GM12878 (cell line): Measurements from ENCODE around the gene HAGHL. TPM values are rescaled to one million over a fixed set of nuclear protein-coding genes. Genes with fewer than 3 reads are reported as not detected.

ENCODE experiments used
- BCL3 ChIP-seq: IDR thresholded peaks from 2 replicates; pipeline ENCODE4 v1.6.1; 2011; ENCODE audit warnings: borderline replicate concordance, low read depth, mild to moderate bottlenecking, moderate library complexity, low read length; ENCODE audit not compliant: insufficient read depth, poor library complexity, severe bottlenecking
- BCLAF1 ChIP-seq: fragments of 450-650 bp; IDR thresholded peaks from 2 replicates; pipeline ENCODE4 v1.6.1; 2017; ENCODE audit warnings: antibody characterized with exemption, mild to moderate bottlenecking, moderate library complexity
- CBX5 ChIP-seq: sonication (generic); IDR thresholded peaks from 2 replicates; pipeline ENCODE4 v1.6.1; 2016; ENCODE audit warnings: low read depth, moderate library complexity, mild to moderate bottlenecking, inconsistent platforms
- CEBPZ ChIP-seq: fragments of 150-350 bp; IDR thresholded peaks from 2 replicates; pipeline ENCODE4 v1.6.1; 2016; ENCODE audit warnings: low read depth, low read length
- CTCF ChIP-seq, 3 experiments: IDR thresholded peaks in 2 of 3; conservative IDR thresholded peaks in 1 of 3; 2 replicates each; pipeline ENCODE4 v1.5.1; 2011; ENCODE audit warnings: low read depth in 3 of 3, low read length in 3 of 3, mild to moderate bottlenecking in 3 of 3, control low read depth in 2 of 3, moderate library complexity in 2 of 3, inconsistent platforms in 1 of 3, mixed read lengths in 1 of 3; ENCODE audit not compliant: control insufficient read depth in 2 of 3, insufficient read depth in 1 of 3; ENCODE audit errors: extremely low read depth in 1 of 3
- GABPA ChIP-seq: IDR thresholded peaks from 2 replicates; pipeline ENCODE4 v1.6.1; 2014; ENCODE audit warnings: antibody characterized with exemption, low read depth, mild to moderate bottlenecking, inconsistent platforms
- GATAD2B ChIP-seq: fragments of 450-650 bp; conservative IDR thresholded peaks from 2 replicates; pipeline ENCODE4 v1.6.1; 2017; ENCODE audit warnings: low read depth, mild to moderate bottlenecking, moderate library complexity
- HDAC6 ChIP-seq: fragments of 200-600 bp; sonication (generic); IDR thresholded peaks from one replicate; pipeline ENCODE4 v1.8.0; 2017; ENCODE audit warnings: antibody characterized with exemption; ENCODE audit not compliant: unreplicated experiment
- IKZF1 ChIP-seq: fragments of 450-650 bp; conservative IDR thresholded peaks from 2 replicates; pipeline ENCODE4 v1.6.1; 2017; ENCODE audit warnings: antibody characterized with exemption, mild to moderate bottlenecking
- IRF3 ChIP-seq: fragments of 450-650 bp; IDR thresholded peaks from 2 replicates; pipeline ENCODE4 v1.6.1; 2014; ENCODE audit warnings: mild to moderate bottlenecking
- JUNB ChIP-seq: IDR thresholded peaks from 2 replicates; pipeline ENCODE4 v1.6.1; 2016; ENCODE audit warnings: antibody characterized with exemption, mild to moderate bottlenecking
- JUND ChIP-seq: IDR thresholded peaks from 2 replicates; pipeline ENCODE4 v1.6.1; 2012; ENCODE audit warnings: low read depth, mild to moderate bottlenecking, low read length, improper control_type of control experiment, moderate library complexity
- LARP7 ChIP-seq: fragments of 450-650 bp; IDR thresholded peaks from 2 replicates; pipeline ENCODE4 v1.6.1; 2017; ENCODE audit warnings: mild to moderate bottlenecking
- MEF2B ChIP-seq: fragments of 450-650 bp; IDR thresholded peaks from 2 replicates; pipeline ENCODE4 v1.6.1; 2018; ENCODE audit warnings: mild to moderate bottlenecking, moderate library complexity; ENCODE audit not compliant: partially characterized antibody, poor library complexity, severe bottlenecking
- NR2F1 ChIP-seq: fragments of 450-650 bp; conservative IDR thresholded peaks from 2 replicates; pipeline ENCODE4 v1.6.1; 2017; ENCODE audit warnings: mild to moderate bottlenecking
- RAD21 ChIP-seq: IDR thresholded peaks from 2 replicates; pipeline ENCODE4 v1.6.1; 2011; ENCODE audit warnings: mild to moderate bottlenecking, low read depth, low read length, moderate library complexity; ENCODE audit not compliant: insufficient read depth
- ZZZ3 ChIP-seq: IDR thresholded peaks from 2 replicates; pipeline ENCODE4 v1.6.1; 2011; ENCODE audit warnings: low read depth; ENCODE audit not compliant: control insufficient read depth, insufficient read length
- polyA plus RNA-seq, 11 experiments: library from polyadenylated mRNA; depleted of rRNA in 4 of 11; unstranded in 6 of 11; stranded (reverse) in 5 of 11; fragments of >200 nt; fragmentation: Nextera tagmentation in 4 of 11; fragmentation: Illumina TruSeq in 1 of 11; extraction: Ambion mirVana in 4 of 11; extraction: Trizol in 1 of 11; gene quantifications; 1 replicate in 1 of 11; 2 replicates in 10 of 11; pipeline versions ENCODE4 v1.2.1 to v1.2.3, GENCODE V29; 2011 to 2016; ENCODE audit warnings: inconsistent platforms in 2 of 11, missing spikeins in 2 of 11, low read depth in 1 of 11
- total RNA-seq, 4 experiments: library from RNA; depleted of rRNA in 3 of 4; stranded (reverse); fragments of >200 nt in 3 of 4; fragmentation: Illumina TruSeq in 1 of 4; extraction: Trizol in 1 of 4; gene quantifications; 2 replicates each; pipeline versions ENCODE4 v1.2.1 to v1.2.3, GENCODE V29; 2013 to 2021

HAGHL gene
- total and polyA plus RNA-seq, 10 of the 15 experiments (the other 5 are each of a cell fraction or from before 2014, with no cell fraction given), result 0.23 to 44.6 (median 16.4) TPM

- 0 out of 6 replicates have a peak, but pooled peaks of 2 of the 3 experiments have one; percentile 1 to 15 for TF ChIP-seq CTCF (IDR thresholded peaks at IDR 0.05 in 2 of 3, conservative IDR thresholded peaks at IDR 0.05 in 1 of 3; ENCODE audit: control insufficient read depth in 2 of 3, extremely low read depth in 1 of 3, insufficient read depth in 1 of 3, low read depth in 3 of 3, low read length in 3 of 3)
- TF ChIP-seq JUND, result no peak
- no peak for TF ChIP-seq RAD21
- no peak for TF ChIP-seq CEBPZ
- peak; percentile 54; the same call in 1 of the 2 replicates for TF ChIP-seq IKZF1
- no peak for TF ChIP-seq IRF3
- no peak for TF ChIP-seq JUNB
- TF ChIP-seq GABPA, result no peak
- TF ChIP-seq BCLAF1, result no peak
- no peak for TF ChIP-seq ZZZ3
- peak; percentile 70; the same call in 1 of the 2 replicates for TF ChIP-seq LARP7
- no peak for TF ChIP-seq BCL3
- no peak for TF ChIP-seq CBX5
- peak; percentile 68; the same call in 1 of the 2 replicates for TF ChIP-seq GATAD2B
- 0 out of 2 replicates have a peak, but pooled peaks have one; percentile 37 for TF ChIP-seq NR2F1
- no peak for TF ChIP-seq MEF2B
- peak; percentile 86 for TF ChIP-seq HDAC6
Measured at GRCh38 chr16:715477-716199, 11.3 kb upstream of the HAGHL start (continued).
